GM21390 (cell line): ENCODE measurements around the gene ANKK1.

Experiments used
- ATAC-seq: cut with Tn5 transposase; IDR thresholded peaks from one replicate; pipeline ENCODE4 v1.9.1; 2021; ENCODE audit not compliant: unreplicated experiment

Gene ANKK1

GRCh38 chr11:113387605-113388211 is at the start of gene ANKK1:
ANKK1 (plus strand) TSS chr11:113387779; CDS start chr11:113387885, 106 bp downstream.
- no peak for ATAC-seq

GRCh38 chr11:113338730-113339129 is 48.8 kb upstream of the ANKK1 start:
- ATAC-seq: no peak

GRCh38 chr11:113339929-113340589 is 47.5 kb upstream of the ANKK1 start:
- no peak for ATAC-seq

- ATAC-seq: no peak
Measured at GRCh38 chr11:113341388-113342165, 46.0 kb upstream of the ANKK1 start.

GRCh38 chr11:113345978-113346377 is 41.6 kb upstream of the ANKK1 start:
- no peak for ATAC-seq

GRCh38 chr11:113349528-113349927 is 38.1 kb upstream of the ANKK1 start:
- no peak for ATAC-seq

GRCh38 chr11:113350336-113351067 is 37.1 kb upstream of the ANKK1 start:
- no peak for ATAC-seq

GRCh38 chr11:113351068-113351450 is 36.5 kb upstream of the ANKK1 start:
- no peak for ATAC-seq

- no peak for ATAC-seq
Measured at GRCh38 chr11:113351480-113351879, 36.1 kb upstream of the ANKK1 start.

GRCh38 chr11:113356203-113356602 is 31.4 kb upstream of the ANKK1 start:
- no peak for ATAC-seq

- ATAC-seq: no peak
Measured at GRCh38 chr11:113363406-113363805, 24.2 kb upstream of the ANKK1 start.

GRCh38 chr11:113363996-113364641 is 23.5 kb upstream of the ANKK1 start:
- no peak for ATAC-seq

- ATAC-seq: no peak
Measured at GRCh38 chr11:113365895-113366294, 21.7 kb upstream of the ANKK1 start.

GRCh38 chr11:113369411-113369810 is 18.2 kb upstream of the ANKK1 start:
- ATAC-seq: no peak

- ATAC-seq: no peak
Measured at GRCh38 chr11:113370634-113371033, 16.9 kb upstream of the ANKK1 start.

- no peak for ATAC-seq
Measured at GRCh38 chr11:113372309-113372708, 15.3 kb upstream of the ANKK1 start.

- ATAC-seq: no peak
Measured at GRCh38 chr11:113373306-113373705, 14.3 kb upstream of the ANKK1 start.

GRCh38 chr11:113373981-113374560 is 13.5 kb upstream of the ANKK1 start:
- ATAC-seq: no peak

GRCh38 chr11:113375402-113375801 is 12.2 kb upstream of the ANKK1 start:
- no peak for ATAC-seq

GRCh38 chr11:113376156-113376555 is 11.4 kb upstream of the ANKK1 start:
- peak; percentile 73 for ATAC-seq
